ENCODE measurements around the gene ADCY10. TPM values are rescaled to one million over a fixed set of nuclear protein-coding genes. Genes with fewer than 3 reads are reported as not detected.
"Not testable (repeated sequence)": the region's sequence is repeated elsewhere in the genome, so short reads cannot be mapped to it uniquely, and the experiment has no call there.

Gene ADCY10
- polyA plus RNA-seq, 3 donors = 0.09 TPM; not detected in 2

GRCh38 chr1:167933788-167934187 is 19.9 kb upstream of the ADCY10 start:
- Mint-ChIP-seq H3K9me3 (no peaks in the 10 kb centered on the region), H3K4me1 (peaks cover 34% of the 10 kb centered on the region), H3K36me3 (peaks cover 0 to 2% of the 10 kb centered on the region in 2 donors), H3K27me3 (ENCODE audit: low read depth in 3 of 3) (peaks cover 0 to 5% (median 3%) of the 10 kb centered on the region in 3 donors), H3K27ac (no peak overlapping the region), H3K4me3 (no peak overlapping the region)
- Histone ChIP-seq H3K9ac (ENCODE audit: insufficient read depth, low read length, poor library complexity, severe bottlenecking) (no peak overlapping the region), H3K79me2 (ENCODE audit: insufficient read depth, low read length) (peaks cover 75% of the 10 kb centered on the region), H3K4me1 (ENCODE audit: control insufficient read depth in 1 of 2, insufficient read depth in 2 of 2, low read length in 2 of 2) (peaks cover 19 to 35% of the 10 kb centered on the region in 2 donors), H3K27me3 (ENCODE audit: control insufficient read depth in 2 of 2, insufficient read depth in 2 of 2, low read length in 2 of 2) (no peaks in the 10 kb centered on the region), H3K9me3 (replicated peaks in 1 of 2; ENCODE audit: control insufficient read depth in 1 of 2, insufficient read depth in 1 of 2, low read length in 2 of 2) (no peaks in the 10 kb centered on the region), H3K27ac (ENCODE audit: low read depth in 1 of 2, low read length in 2 of 2) (no peak overlapping the region), H3K36me3 (replicated peaks in 1 of 2; ENCODE audit: control insufficient read depth in 1 of 2, insufficient read depth in 2 of 2, low read length in 2 of 2) (no peaks in the 10 kb centered on the region), H3K4me3 (replicated peaks in 1 of 3; ENCODE audit: low read depth in 2 of 3, low read length in 3 of 3) (no peak overlapping the region), H2AFZ (ENCODE audit: insufficient read depth, low read depth, low read length, poor library complexity, severe bottlenecking) (no peak overlapping the region), H3K4me2 (replicated peaks; ENCODE audit: extremely low read depth, low read length, poor library complexity, severe bottlenecking) (no peak overlapping the region), H4K20me1 (ENCODE audit: insufficient read depth, low read length) (no peaks in the 10 kb centered on the region)
- intact Hi-C loops (cut with micrococcal nuclease) = loop anchor here (10.0 kb wide), 2 partner anchors 709 to 1089 kb away; partner anchors contain the start of gene POU2F1 (in 1 of the 2)
- no CpG with 5 or more reads among the region's 4 CpGs for WGBS (ENCODE audit: insufficient coverage)
- DNase-seq = no peak
- TF ChIP-seq, protein P1, sequence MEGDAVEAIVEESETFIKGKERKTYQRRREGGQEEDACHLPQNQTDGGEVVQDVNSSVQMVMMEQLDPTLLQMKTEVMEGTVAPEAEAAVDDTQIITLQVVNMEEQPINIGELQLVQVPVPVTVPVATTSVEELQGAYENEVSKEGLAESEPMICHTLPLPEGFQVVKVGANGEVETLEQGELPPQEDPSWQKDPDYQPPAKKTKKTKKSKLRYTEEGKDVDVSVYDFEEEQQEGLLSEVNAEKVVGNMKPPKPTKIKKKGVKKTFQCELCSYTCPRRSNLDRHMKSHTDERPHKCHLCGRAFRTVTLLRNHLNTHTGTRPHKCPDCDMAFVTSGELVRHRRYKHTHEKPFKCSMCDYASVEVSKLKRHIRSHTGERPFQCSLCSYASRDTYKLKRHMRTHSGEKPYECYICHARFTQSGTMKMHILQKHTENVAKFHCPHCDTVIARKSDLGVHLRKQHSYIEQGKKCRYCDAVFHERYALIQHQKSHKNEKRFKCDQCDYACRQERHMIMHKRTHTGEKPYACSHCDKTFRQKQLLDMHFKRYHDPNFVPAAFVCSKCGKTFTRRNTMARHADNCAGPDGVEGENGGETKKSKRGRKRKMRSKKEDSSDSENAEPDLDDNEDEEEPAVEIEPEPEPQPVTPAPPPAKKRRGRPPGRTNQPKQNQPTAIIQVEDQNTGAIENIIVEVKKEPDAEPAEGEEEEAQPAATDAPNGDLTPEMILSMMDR (IDR thresholded peaks at IDR 0.05) = no peak

DNA sequence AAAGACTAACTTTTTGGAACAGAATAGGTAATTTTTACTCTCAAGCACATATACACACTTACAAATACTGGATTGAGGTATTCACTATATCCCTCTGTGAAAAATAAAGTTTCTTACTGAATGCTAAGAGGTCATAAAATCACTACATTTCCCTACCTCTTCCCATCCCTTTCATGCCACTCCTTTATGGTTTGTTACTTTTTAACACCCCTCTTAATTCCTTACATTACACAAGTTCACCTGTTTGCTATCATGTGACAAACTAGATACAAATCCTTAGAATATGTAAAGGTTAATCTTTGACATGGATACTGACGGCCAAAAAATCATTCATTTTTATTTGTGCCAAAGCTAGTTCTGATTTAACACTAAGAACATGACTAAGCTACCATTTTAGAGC is 15.8 kb upstream of the ADCY10 start:
- Histone ChIP-seq H3K9me3 (replicated peaks in 1 of 2; ENCODE audit: control insufficient read depth in 1 of 2, insufficient read depth in 1 of 2, low read length in 2 of 2) (no peaks in the 10 kb centered on the region), H3K4me3 (replicated peaks in 1 of 3; ENCODE audit: low read depth in 2 of 3, low read length in 3 of 3) (no peak overlapping the region), H3K27me3 (ENCODE audit: control insufficient read depth in 2 of 2, insufficient read depth in 2 of 2, low read length in 2 of 2) (no peaks in the 10 kb centered on the region), H3K9ac (ENCODE audit: insufficient read depth, low read length, poor library complexity, severe bottlenecking) (no peak overlapping the region), H3K36me3 (replicated peaks in 1 of 2; ENCODE audit: control insufficient read depth in 1 of 2, insufficient read depth in 2 of 2, low read length in 2 of 2) (no peaks in the 10 kb centered on the region), H3K27ac (ENCODE audit: low read depth in 1 of 2, low read length in 2 of 2) (no peak overlapping the region), H3K4me2 (replicated peaks; ENCODE audit: extremely low read depth, low read length, poor library complexity, severe bottlenecking) (no peak overlapping the region), H3K4me1 (ENCODE audit: control insufficient read depth in 1 of 2, insufficient read depth in 2 of 2, low read length in 2 of 2) (peaks cover 9 to 13% of the 10 kb centered on the region in 2 donors), H4K20me1 (ENCODE audit: insufficient read depth, low read length) (peaks cover 7% of the 10 kb centered on the region), H3K79me2 (ENCODE audit: insufficient read depth, low read length) (peaks cover 73% of the 10 kb centered on the region), H2AFZ (ENCODE audit: insufficient read depth, low read depth, low read length, poor library complexity, severe bottlenecking) (no peak overlapping the region)
- Mint-ChIP-seq H3K4me1 (peaks cover 18% of the 10 kb centered on the region), H3K27ac (no peak overlapping the region), H3K27me3 (ENCODE audit: low read depth in 3 of 3) (no peaks in the 10 kb centered on the region), H3K36me3 (peaks cover 2 to 7% of the 10 kb centered on the region in 2 donors), H3K9me3 (no peaks in the 10 kb centered on the region), H3K4me3 (no peak overlapping the region)
- TF ChIP-seq, protein P1 (IDR thresholded peaks at IDR 0.05) = no peak
- intact Hi-C loops (cut with micrococcal nuclease) = loop anchor here (10.0 kb wide), 2 partner anchors 705 to 1085 kb away; partner anchors contain the start of gene POU2F1 (in 1 of the 2)
- no CpG with 5 or more reads among the region's 1 CpG for WGBS (ENCODE audit: insufficient coverage)
- DNase-seq = no peak

- H3K27me3 ChIP-seq (ENCODE audit: control insufficient read depth in 2 of 2, insufficient read depth in 2 of 2, low read length in 2 of 2); H3K27ac Mint-ChIP-seq; H4K20me1 ChIP-seq (ENCODE audit: insufficient read depth, low read length); H2AFZ ChIP-seq (ENCODE audit: insufficient read depth, low read depth, low read length, poor library complexity, severe bottlenecking); H3K9me3 Mint-ChIP-seq; H3K36me3 ChIP-seq (replicated peaks in 1 of 2; ENCODE audit: control insufficient read depth in 1 of 2, insufficient read depth in 2 of 2, low read length in 2 of 2); DNase-seq; H3K9me3 ChIP-seq (replicated peaks in 1 of 2; ENCODE audit: control insufficient read depth in 1 of 2, insufficient read depth in 1 of 2, low read length in 2 of 2); H3K4me1 Mint-ChIP-seq; H3K4me3 Mint-ChIP-seq; H3K36me3 Mint-ChIP-seq; H3K4me3 ChIP-seq (replicated peaks in 1 of 3; ENCODE audit: low read depth in 2 of 3, low read length in 3 of 3); H3K9ac ChIP-seq (ENCODE audit: insufficient read depth, low read length, poor library complexity, severe bottlenecking); H3K27me3 Mint-ChIP-seq (ENCODE audit: low read depth in 3 of 3); intact Hi-C loops (cut with micrococcal nuclease); H3K4me1 ChIP-seq (ENCODE audit: control insufficient read depth in 1 of 2, insufficient read depth in 2 of 2, low read length in 2 of 2); H3K4me2 ChIP-seq (replicated peaks; ENCODE audit: extremely low read depth, low read length, poor library complexity, severe bottlenecking); H3K27ac ChIP-seq (ENCODE audit: low read depth in 1 of 2, low read length in 2 of 2): not testable (repeated sequence)
- WGBS (ENCODE audit: insufficient coverage) = 100% methylated on average over 7 of the region's 9 CpGs
- H3K79me2 ChIP-seq (ENCODE audit: insufficient read depth, low read length) = peaks cover 65% of the 10 kb centered on the region
Observed at GRCh38 chr1:167928919-167929318, 15.0 kb upstream of the ADCY10 start.

Measured in CD14-positive monocyte (primary cell).